ENCODE results near the gene KIF7. TPM values are rescaled to one million over a fixed set of nuclear protein-coding genes. Genes with fewer than 3 reads are reported as not detected.

The KIF7 gene
- total and polyA plus RNA-seq, 9 donors = 5.0 to 9.1 (median 7.1) TPM

GRCh38 chr15:89660556-89660955 is 5.3 kb upstream of the KIF7 start:
- 100% methylated on average over 1 of the region's 2 CpGs for WGBS (ENCODE audit: insufficient coverage)
- H3K27me3 ChIP-seq (ENCODE audit: control insufficient read depth, insufficient read depth, low read length) = no peaks in the 10 kb centered on the region
- H3K4me1 ChIP-seq (ENCODE audit: control insufficient read depth, insufficient read depth, low read length) = peaks cover 22% of the 10 kb centered on the region
- H3K36me3 ChIP-seq (ENCODE audit: control insufficient read depth, insufficient read depth, low read length) = no peaks in the 10 kb centered on the region
- H3K27ac ChIP-seq (ENCODE audit: low read length) = no peak overlapping the region
- no peaks in the 10 kb centered on the region for H3K9me3 ChIP-seq (replicated peaks; ENCODE audit: control insufficient read depth, low read depth, low read length)
- DNase-seq = no peak
- H3K4me3 ChIP-seq (ENCODE audit: low read length) = no peak overlapping the region

- no peak overlapping the region for H3K4me3 ChIP-seq (ENCODE audit: low read length)
- 100% methylated on average over 1 of the region's 2 CpGs for WGBS (ENCODE audit: insufficient coverage)
- no peak for DNase-seq
- H3K27ac ChIP-seq (ENCODE audit: low read length) = no peak overlapping the region
- no peaks in the 10 kb centered on the region for H3K9me3 ChIP-seq (replicated peaks; ENCODE audit: control insufficient read depth, low read depth, low read length)
- H3K27me3 ChIP-seq (ENCODE audit: control insufficient read depth, insufficient read depth, low read length) = peaks cover 7% of the 10 kb centered on the region
- H3K36me3 ChIP-seq (ENCODE audit: control insufficient read depth, insufficient read depth, low read length) = no peaks in the 10 kb centered on the region
- peaks cover 19% of the 10 kb centered on the region for H3K4me1 ChIP-seq (ENCODE audit: control insufficient read depth, insufficient read depth, low read length)
Measured at GRCh38 chr15:89659295-89659694, 4.0 kb upstream of the KIF7 start.

GRCh38 chr15:89657686-89658200 is 2.5 kb upstream of the KIF7 start:
- Histone ChIP-seq H3K4me3 (ENCODE audit: low read length) (no peak overlapping the region), H3K36me3 (ENCODE audit: control insufficient read depth, insufficient read depth, low read length) (peaks cover 5% of the 10 kb centered on the region), H3K27ac (ENCODE audit: low read length) (no peak overlapping the region), H3K9me3 (replicated peaks; ENCODE audit: control insufficient read depth, low read depth, low read length) (no peaks in the 10 kb centered on the region), H3K4me1 (ENCODE audit: control insufficient read depth, insufficient read depth, low read length) (peaks cover 15% of the 10 kb centered on the region), H3K27me3 (ENCODE audit: control insufficient read depth, insufficient read depth, low read length) (peaks cover 7% of the 10 kb centered on the region)
- no peak for DNase-seq
- WGBS (ENCODE audit: insufficient coverage) = no CpG with 5 or more reads among the region's 5 CpGs

GRCh38 chr15:89656116-89656815 is 999 bp upstream of the KIF7 start:
- H3K4me3 ChIP-seq (ENCODE audit: low read length) = no peak overlapping the region
- H3K27ac ChIP-seq (ENCODE audit: low read length) = no peak overlapping the region
- H3K36me3 ChIP-seq (ENCODE audit: control insufficient read depth, insufficient read depth, low read length) = peaks cover 7% of the 10 kb centered on the region
- 83% methylated on average over 1 of the region's 7 CpGs for WGBS (ENCODE audit: insufficient coverage)
- DNase-seq = no peak
- peaks cover 11% of the 10 kb centered on the region for H3K4me1 ChIP-seq (ENCODE audit: control insufficient read depth, insufficient read depth, low read length)
- H3K9me3 ChIP-seq (replicated peaks; ENCODE audit: control insufficient read depth, low read depth, low read length) = no peaks in the 10 kb centered on the region
- H3K27me3 ChIP-seq (ENCODE audit: control insufficient read depth, insufficient read depth, low read length) = peaks cover 7% of the 10 kb centered on the region

- H3K27me3 ChIP-seq (ENCODE audit: control insufficient read depth, insufficient read depth, low read length) = peaks cover 7% of the 10 kb centered on the region
- H3K9me3 ChIP-seq (replicated peaks; ENCODE audit: control insufficient read depth, low read depth, low read length) = no peaks in the 10 kb centered on the region
- 16% methylated on average over 13 of the region's 14 CpGs for WGBS (ENCODE audit: insufficient coverage)
- H3K36me3 ChIP-seq (ENCODE audit: control insufficient read depth, insufficient read depth, low read length) = peaks cover 10% of the 10 kb centered on the region
- H3K27ac ChIP-seq (ENCODE audit: low read length) = no peak overlapping the region
- peaks cover 11% of the 10 kb centered on the region for H3K4me1 ChIP-seq (ENCODE audit: control insufficient read depth, insufficient read depth, low read length)
- peak overlapping the region; percentile 84 for H3K4me3 ChIP-seq (ENCODE audit: low read length)
- DNase-seq = no peak
Measured at GRCh38 chr15:89654301-89654761, 936 bp downstream of the KIF7 start.

GRCh38 chr15:89653578-89653977 is 1.7 kb downstream of the KIF7 start:
- Histone ChIP-seq H3K4me1 (ENCODE audit: control insufficient read depth, insufficient read depth, low read length) (peaks cover 11% of the 10 kb centered on the region), H3K36me3 (ENCODE audit: control insufficient read depth, insufficient read depth, low read length) (peaks cover 16% of the 10 kb centered on the region), H3K27ac (ENCODE audit: low read length) (no peak overlapping the region), H3K27me3 (ENCODE audit: control insufficient read depth, insufficient read depth, low read length) (peaks cover 7% of the 10 kb centered on the region), H3K4me3 (ENCODE audit: low read length) (no peak overlapping the region), H3K9me3 (replicated peaks; ENCODE audit: control insufficient read depth, low read depth, low read length) (no peaks in the 10 kb centered on the region)
- no CpG with 5 or more reads among the region's 2 CpGs for WGBS (ENCODE audit: insufficient coverage)
- no peak for DNase-seq

- DNase-seq = no peak
- H3K9me3 ChIP-seq (replicated peaks; ENCODE audit: control insufficient read depth, low read depth, low read length) = no peaks in the 10 kb centered on the region
- WGBS (ENCODE audit: insufficient coverage) = 85% methylated on average over 14 of the region's 16 CpGs
- no peak overlapping the region for H3K27ac ChIP-seq (ENCODE audit: low read length)
- H3K36me3 ChIP-seq (ENCODE audit: control insufficient read depth, insufficient read depth, low read length) = peaks cover 16% of the 10 kb centered on the region
- H3K4me1 ChIP-seq (ENCODE audit: control insufficient read depth, insufficient read depth, low read length) = peaks cover 11% of the 10 kb centered on the region
- peaks cover 7% of the 10 kb centered on the region for H3K27me3 ChIP-seq (ENCODE audit: control insufficient read depth, insufficient read depth, low read length)
- no peak overlapping the region for H3K4me3 ChIP-seq (ENCODE audit: low read length)
Measured at GRCh38 chr15:89652666-89653065, 2.6 kb downstream of the KIF7 start.

- Histone ChIP-seq H3K4me1 (ENCODE audit: control insufficient read depth, insufficient read depth, low read length) (peaks cover 13% of the 10 kb centered on the region), H3K9me3 (replicated peaks; ENCODE audit: control insufficient read depth, low read depth, low read length) (no peaks in the 10 kb centered on the region), H3K27me3 (ENCODE audit: control insufficient read depth, insufficient read depth, low read length) (peaks cover 7% of the 10 kb centered on the region), H3K36me3 (ENCODE audit: control insufficient read depth, insufficient read depth, low read length) (peaks cover 22% of the 10 kb centered on the region), H3K27ac (ENCODE audit: low read length) (no peak overlapping the region), H3K4me3 (ENCODE audit: low read length) (no peak overlapping the region)
- DNase-seq = no peak
- 77% methylated on average over 7 of the region's 7 CpGs for WGBS (ENCODE audit: insufficient coverage)
Measured at GRCh38 chr15:89652131-89652530, 3.1 kb downstream of the KIF7 start.

GRCh38 chr15:89649716-89650115 is 5.6 kb downstream of the KIF7 start:
- H3K27ac ChIP-seq (ENCODE audit: low read length) = no peak overlapping the region
- DNase-seq = no peak
- H3K9me3 ChIP-seq (replicated peaks; ENCODE audit: control insufficient read depth, low read depth, low read length) = no peaks in the 10 kb centered on the region
- peaks cover 38% of the 10 kb centered on the region for H3K36me3 ChIP-seq (ENCODE audit: control insufficient read depth, insufficient read depth, low read length)
- H3K4me1 ChIP-seq (ENCODE audit: control insufficient read depth, insufficient read depth, low read length) = peaks cover 11% of the 10 kb centered on the region
- H3K4me3 ChIP-seq (ENCODE audit: low read length) = no peak overlapping the region
- WGBS (ENCODE audit: insufficient coverage) = 93% methylated on average over 9 of the region's 15 CpGs
- H3K27me3 ChIP-seq (ENCODE audit: control insufficient read depth, insufficient read depth, low read length) = peaks cover 2% of the 10 kb centered on the region

- peaks cover 40% of the 10 kb centered on the region for H3K36me3 ChIP-seq (ENCODE audit: control insufficient read depth, insufficient read depth, low read length)
- no peak overlapping the region for H3K27ac ChIP-seq (ENCODE audit: low read length)
- H3K9me3 ChIP-seq (replicated peaks; ENCODE audit: control insufficient read depth, low read depth, low read length) = no peaks in the 10 kb centered on the region
- H3K27me3 ChIP-seq (ENCODE audit: control insufficient read depth, insufficient read depth, low read length) = no peaks in the 10 kb centered on the region
- no peak for DNase-seq
- WGBS (ENCODE audit: insufficient coverage) = 95% methylated on average over 37 of the region's 37 CpGs
- peaks cover 5% of the 10 kb centered on the region for H3K4me1 ChIP-seq (ENCODE audit: control insufficient read depth, insufficient read depth, low read length)
- H3K4me3 ChIP-seq (ENCODE audit: low read length) = no peak overlapping the region
Measured at GRCh38 chr15:89649013-89649625, 6.1 kb downstream of the KIF7 start.
